NK-92 treated with Interleukin-12 subunit alpha and Interleukin-12 subunit beta, amount 100 ng/mL, for 24 hours (cell line): ENCODE data around the gene TDRD9.

Experiments used
- DNase-seq: peaks from one replicate; lab custom pipeline; 2025; lab: John Stamatoyannopoulos, UW

TDRD9 gene

DNA sequence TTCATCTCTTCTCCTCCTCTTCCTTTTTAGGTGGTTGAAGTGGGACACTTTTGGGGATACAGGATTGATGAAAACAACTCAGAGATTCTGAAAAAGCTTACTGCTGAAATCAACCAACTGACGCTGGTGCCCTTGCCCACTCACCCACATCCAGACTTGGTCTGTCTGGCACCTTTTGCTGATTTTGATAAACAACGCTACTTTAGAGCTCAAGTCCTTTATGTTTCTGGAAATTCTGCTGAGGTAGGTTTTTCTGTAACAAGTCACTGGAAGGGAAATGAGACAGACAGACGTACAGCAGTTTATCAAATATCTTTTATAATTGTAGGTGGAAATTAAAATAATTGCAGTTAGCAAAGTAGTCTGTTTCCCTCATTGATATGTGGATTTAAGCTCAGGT, 97.3 kb downstream of the TDRD9 start:
- no peak for DNase-seq

DNA sequence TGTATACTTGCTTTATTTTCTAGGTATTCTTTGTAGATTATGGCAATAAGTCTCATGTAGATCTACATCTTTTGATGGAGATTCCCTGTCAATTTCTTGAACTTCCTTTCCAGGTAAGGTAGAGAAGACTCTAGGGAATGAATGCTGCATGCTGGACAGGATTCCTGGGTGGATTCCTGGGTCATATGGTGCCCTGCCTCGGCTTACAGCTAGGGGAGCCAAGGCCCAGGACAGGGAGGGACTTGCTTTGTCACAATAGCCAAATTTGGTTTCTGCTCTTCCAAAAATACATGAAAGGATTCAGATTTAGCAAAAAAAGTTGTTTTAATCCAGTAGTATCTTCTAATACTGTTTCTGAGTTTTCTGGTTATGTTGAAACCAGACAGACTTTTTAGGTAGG, 97.8 kb downstream of the TDRD9 start:
- DNase-seq = no peak

DNA sequence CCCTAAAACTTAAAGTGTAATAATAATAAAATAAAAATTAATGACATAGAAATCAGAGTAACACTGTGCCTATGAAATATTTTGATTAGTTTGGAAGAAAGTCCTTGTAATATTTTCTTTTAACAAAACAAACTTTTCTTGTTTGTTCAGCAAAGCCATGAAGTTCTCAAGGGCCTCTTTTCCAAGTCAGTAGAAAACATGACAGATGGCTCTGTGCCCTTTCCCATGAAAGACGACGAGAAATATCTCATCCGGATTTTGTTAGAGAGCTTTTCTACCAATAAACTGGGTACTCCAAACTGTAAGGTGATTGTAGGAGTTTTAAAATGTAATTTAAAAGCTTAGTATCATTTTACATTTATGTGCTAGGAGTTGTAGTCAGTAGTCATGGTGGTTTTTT, 102.7 kb downstream of the TDRD9 start:
- no peak for DNase-seq

DNA sequence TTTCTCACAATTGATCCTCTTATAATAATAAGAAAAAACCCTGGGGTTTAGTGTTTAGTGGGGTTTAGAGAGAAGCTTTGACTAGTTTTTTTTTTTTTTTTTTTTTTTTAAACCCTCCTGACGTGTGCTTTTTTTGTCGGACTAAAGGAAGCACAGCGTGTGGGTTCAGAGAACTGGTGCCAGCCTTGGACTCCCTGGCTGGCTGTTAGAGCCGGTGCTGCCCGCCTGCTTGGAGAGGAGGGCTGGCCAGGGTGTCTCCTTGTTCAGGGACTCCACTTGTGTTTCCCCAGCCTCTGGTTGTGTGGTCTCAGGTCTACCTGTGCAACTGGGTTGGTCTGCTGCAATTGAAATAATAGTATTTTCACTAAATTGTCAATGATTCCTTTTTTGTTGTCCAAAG, 103.1 kb downstream of the TDRD9 start:
- no peak for DNase-seq

DNA sequence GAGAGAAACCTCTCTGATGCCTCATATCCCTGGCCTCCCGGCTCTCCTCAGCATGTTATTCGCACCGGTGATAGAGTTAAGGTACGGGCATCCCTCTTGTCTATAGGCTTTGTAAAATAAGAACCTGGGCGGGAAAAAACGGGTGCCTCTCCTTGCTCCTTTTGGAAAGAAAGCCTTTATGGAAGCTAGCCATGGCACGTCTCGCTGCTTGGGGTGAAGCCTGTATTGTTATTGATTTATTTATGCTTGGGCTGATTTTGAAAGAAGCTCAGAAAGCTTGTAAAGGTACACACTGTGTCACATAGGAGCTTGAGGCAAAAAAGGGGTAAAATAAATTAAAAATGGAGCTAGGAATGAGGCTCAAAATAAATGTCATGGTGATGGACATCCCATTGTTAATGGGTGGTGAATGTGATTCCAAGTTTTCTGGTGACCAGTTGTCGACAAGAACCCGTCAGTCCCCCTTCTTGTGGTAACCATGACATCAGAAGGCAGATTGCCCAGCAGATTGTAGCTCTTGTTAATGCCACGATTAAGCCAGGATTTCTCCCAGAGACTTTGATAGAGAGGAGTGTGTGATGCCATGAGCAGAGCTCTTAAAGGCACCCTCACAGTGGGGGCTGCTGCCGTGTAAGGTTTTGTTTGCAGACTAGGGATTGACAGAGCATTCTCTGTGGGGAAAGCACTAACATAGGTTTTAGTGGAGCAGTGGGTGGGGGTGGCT, 106.9 kb downstream of the TDRD9 start:
- no peak for DNase-seq

DNA sequence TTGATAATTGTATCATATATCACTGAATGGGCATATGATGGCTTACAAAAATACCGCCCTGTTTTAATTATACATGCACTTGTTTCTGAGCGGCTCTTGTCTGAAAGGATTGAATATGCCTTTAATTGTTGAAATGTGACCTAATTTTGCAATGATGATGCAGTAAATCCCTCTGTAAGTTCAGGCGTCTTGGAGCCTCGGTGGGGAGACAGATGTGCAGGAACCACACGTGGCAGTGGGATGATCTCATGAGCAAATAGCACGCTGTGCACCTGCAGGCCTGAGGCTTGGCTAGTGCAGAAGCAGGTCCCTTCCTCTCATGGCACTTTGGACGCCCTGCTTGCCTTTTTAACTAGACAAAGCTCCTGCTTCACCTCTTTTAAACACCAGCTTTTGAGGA, 108.0 kb downstream of the TDRD9 start:
- DNase-seq = no peak

DNA sequence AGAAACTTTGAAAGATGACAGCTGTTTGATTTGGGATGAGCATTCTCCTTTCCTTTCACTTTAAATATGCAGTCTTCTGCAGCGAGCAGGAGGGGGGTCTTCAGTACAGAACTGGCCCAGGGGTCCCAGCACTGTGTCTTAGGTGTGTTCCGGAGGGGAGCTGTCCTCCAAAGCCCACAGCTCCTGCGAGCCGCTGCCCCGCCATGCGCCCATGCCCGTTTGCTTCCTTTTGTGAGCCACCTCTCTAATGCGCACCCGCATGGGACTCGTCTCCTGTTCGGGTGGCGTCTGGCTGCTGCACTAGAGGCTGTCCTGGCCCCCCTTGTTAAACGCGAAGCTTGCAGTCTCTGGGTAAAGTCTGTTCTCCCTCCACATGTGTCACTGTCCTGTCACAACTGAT, 108.8 kb downstream of the TDRD9 start:
- no peak for DNase-seq

DNA sequence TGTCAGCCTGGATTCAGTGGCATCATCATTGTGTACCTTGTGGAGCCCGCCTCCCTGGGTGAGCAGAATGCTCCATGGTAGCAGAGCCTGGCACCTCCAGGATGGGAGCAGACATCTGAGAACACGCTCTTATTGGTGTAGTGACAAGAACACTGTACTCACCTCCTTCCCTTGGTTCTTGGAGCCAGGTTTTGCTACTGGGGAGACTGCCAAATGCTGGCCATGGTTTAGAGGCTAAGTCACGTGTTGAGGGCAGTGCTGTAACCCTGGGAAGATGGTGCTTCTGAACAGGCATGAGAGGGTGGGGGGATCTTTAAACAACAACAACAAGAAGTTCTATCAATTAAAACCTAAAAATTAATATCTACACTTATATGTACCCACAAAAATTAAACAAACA, 109.6 kb downstream of the TDRD9 start:
- DNase-seq = no peak

DNA sequence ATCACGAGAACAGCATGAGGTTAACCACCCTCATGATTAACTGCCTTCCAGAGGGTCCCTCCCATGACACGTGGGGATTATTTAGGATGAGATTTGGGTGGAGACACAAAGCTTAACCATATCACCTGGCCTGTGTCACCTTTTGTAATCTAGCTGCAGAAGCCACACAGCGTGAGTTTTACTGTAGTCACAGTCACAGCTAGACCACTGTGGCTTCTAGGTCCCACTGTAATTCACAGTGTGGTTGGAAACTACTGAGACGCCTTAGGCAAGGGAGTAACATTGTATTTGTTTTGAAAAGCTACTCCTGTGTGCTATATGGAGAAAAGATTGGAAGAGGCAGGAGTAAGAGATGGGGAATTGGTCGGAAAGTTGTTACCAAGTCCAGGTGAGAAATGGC, 111.0 kb downstream of the TDRD9 start:
- DNase-seq = no peak

DNA sequence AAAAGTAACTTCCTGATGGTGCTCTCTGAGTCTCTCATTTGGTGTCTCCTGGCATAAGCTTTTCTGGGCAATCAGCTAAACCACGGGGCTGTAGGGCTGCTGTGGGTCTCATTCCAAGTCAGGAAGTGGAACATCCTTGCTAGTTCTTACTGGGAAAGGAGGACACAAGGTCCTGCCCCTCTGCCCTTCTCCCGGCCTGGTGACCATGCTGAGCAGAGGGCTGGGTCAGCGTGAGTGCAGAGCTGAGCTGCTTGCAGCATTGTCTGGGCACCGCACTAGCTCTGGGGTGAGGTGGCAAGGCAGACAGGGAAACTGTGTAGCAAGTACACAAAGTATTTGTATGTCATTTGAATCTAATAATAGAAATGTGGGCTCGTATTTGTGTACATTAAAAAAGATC, 112.3 kb downstream of the TDRD9 start:
- no peak for DNase-seq

DNA sequence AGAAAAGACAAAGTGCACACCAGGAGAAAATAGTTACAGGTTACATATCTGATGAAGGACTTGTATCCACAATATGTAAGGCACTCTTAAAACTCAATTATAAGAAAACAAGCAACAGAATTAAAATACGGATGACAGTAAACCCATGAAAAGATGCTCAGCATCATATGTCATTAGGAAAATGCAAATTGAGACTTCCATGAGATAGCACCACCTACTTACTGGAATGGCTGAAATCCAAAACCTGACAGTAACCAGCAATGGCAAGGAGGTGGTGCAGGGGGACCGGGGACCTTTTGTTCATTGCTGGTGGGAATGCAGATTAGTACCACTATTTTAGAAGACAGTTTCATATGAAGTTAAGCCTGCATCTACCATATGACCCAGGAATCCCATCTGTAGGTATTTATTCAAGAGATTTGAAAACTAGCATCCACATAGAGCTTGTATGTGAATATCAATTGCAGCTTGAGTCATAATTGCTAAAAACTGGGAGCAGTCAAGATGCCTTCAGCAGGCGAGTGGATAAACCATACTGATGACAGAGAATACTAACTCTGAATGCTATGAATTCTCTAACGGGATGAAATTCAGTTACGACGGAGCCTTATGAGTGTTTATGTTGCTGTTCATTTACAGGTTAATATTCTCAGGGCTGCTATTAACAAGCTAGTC, 113.3 kb downstream of the TDRD9 start:
- no peak for DNase-seq

DNA sequence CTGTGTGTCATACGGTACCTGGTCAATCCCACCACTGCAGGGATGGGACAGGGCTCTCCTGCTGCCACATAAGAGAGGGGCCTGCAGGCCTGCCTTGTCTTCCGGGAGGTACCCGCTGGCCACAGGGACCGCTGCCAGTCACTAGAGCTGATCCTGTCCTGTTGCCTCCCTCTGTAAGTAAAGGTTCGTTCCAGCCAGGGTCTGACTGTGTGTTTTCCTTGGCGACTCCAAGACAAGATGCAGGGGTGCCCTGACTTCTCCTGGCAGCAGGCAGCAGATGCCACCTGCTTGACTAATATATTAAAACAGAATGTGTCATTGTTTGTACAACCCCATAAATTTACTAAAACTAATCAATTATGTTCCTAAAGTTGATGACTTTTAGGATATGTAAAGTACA, 115.8 kb downstream of the TDRD9 start:
- DNase-seq = no peak

DNA sequence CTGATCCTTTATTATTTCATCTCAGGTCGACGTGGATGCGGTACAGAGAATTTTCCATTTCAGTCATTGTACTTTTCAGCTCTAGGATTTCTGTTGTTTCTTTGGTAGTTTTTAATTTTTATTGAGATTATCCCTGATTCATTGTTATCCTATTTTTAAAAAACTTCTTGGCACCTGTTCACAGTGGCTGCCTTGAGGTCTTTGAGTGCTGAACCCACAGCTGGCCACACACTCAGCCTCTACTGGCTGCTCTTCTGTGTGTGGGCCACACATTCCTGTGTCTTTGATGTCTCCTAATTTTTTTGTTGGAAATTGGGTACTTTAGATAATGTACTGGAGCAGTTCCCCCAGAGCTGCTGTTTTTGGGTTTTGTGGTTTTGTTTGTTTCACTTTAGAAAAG, 119.5 kb downstream of the TDRD9 start:
- no peak for DNase-seq

DNA sequence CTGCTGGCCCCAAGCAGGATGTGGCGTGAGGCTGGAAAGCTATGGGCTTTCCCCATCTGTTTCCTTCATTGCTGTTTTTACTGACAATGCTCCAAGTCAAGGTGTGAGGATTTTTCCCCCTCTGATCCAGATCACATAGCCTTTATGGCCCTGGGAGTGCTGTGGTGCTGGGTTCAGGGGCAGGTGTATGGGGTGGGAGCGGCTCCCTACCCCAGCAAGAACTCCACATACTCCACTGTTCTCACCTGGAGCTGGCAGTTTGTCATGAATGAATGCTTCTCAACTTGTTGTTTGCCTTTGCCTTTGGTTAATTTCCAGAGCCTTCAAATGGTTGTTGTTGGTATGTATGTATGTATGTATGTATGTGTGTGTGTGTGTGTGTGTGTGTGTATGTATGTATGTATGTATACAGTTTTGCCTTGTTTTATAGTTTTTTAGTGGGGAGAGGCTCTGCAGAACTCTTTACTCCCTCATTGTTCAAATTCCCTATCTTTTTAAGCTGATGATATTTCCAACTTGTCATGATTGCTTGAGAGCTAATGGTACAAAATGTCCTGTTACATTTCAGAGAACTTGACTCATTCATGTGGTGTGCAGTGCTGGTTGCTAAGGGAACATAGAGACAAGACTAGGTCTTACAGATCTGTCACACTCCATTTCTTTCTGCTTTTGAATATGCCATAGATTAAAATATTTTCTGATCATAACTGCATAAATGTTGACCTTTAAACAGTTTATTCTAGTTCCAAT, 120.7 kb downstream of the TDRD9 start:
- no peak for DNase-seq

DNA sequence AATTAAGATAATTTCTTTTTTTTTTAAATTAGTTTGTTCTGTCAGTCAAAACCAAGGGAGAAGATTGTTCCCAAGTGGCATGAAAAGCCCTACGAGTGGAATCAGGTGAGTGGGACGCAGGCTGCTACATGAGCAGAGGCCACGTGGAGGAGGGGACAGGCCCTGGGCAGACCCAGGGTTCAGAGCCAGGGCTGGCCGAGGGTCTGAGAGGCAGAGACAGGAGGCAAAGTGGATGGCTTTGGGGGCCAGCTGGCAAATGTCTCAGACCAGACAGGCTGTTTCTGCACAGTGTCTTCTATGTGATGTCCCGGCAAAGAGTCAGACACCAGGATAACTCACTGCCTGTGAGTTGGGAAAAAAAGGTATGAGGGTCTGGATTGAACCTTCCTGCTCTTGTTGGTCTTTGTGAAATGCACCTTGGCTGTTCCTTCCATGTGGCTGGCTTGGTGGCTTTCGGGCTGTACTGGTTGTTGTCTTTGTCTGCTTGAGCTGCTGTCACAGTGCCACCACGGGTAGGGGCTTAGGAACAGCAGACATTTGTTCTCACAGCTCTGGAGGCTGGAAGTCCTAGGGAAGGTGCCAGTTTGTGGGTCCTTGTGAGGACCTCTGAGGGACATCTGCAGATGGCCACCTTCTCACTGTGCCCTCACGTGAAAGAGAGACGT, 121.5 kb downstream of the TDRD9 start:
- DNase-seq = no peak

DNA sequence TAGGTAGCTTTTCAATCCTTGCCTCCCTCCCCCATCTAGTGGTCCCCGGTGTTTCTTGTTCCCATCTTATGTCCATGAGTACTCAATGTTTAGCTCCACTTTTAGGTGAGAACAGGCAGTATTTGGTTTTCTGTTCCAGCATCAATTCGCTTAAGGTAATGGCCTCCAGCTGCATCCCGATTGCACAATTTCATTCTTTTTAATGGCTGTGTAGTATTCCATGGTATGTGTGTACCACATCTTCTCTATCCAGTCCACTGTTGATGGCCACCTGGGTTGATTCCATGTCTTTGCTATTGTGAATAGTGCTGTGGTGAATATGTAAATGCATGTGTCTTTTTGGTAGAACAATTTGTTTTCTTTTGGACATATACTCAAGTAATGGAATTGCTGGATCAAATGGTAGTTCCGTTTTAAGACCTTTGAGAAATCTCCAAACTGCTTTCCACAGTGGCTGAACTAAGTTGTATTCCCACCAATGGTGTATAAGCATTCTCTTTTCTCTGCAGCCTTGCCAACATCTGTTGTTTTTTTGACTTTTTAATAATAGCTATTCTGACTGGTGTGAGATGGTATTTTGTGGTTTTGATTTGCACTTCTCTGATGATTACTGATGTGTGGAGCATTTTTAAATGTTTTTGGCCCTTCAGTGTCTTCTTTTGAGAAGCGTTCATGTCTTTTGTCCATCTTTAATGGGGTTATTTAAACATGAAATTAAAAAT, 123.0 kb downstream of the TDRD9 start:
- DNase-seq = no peak

DNA sequence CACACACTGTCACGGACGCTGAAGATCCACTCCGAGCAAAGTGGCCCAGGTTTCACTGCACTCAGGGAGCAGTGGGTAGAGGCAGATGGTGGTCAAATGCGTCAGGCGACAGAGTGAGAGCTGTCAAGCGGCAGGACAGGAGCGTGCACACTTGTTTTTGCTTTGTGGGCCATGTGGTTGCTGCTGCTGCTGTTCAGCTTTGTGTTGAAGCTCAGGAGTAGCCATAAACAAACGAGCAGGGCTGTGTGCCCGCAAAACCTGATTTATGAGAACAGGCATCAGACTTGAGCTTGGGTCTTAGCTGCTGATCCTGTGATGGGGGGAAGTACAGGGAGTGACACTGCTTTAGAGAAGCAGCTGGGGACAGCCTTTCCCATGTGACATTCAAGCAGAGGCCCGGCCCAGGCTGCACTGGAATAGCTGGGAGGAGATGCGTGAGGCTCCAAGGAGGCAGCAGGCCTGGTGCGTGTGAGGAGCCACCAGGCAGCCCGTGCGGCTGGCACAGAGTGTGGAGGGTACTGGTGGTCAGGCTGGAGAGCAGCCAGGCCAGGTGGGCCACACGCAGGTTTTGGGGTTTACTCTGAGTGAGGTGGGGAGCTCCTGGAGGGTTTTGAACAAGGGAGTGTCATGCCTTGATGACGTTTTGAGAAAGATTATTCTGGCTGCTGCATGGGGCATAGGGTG, 126.1 kb downstream of the TDRD9 start:
- no peak for DNase-seq

DNA sequence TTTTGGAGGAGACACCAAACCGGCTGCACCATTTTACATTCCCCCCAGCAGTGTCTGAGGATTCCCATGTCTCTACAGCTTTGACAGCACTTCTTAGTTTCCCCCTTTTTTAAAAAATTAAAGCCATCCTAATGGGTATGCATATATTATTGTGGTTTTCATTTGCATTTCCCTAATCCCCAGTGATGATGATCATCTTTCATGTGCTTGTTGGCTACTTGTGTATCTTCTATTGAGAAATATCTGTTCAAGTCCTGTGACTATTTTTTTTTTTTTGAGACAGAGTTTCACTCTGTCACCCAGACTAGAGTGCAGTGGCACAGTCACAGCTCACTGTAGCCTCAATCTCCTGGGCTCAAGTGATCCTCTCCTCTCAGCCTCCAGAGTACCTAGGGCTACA, 134.0 kb downstream of the TDRD9 start:
- no peak for DNase-seq

DNA sequence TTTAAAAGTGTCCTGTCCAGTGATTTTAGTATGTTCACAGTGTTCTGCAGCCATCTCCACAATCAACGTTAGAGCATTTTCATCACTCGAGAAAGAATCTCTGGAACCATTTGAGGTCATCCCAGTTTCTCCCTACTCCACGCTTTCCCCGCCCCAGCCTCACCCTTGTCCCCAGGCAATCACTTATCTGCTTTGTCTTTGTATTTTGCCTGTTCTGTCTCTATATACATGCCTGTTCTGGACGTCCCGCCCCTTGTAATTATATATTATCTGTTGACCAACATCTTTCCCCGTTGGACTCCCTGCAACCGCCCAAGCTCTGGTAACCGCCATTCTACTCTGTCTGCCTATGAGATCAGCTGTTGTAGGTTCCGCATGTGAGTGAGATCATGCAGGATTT, 135.7 kb downstream of the TDRD9 start:
- DNase-seq = no peak

DNA sequence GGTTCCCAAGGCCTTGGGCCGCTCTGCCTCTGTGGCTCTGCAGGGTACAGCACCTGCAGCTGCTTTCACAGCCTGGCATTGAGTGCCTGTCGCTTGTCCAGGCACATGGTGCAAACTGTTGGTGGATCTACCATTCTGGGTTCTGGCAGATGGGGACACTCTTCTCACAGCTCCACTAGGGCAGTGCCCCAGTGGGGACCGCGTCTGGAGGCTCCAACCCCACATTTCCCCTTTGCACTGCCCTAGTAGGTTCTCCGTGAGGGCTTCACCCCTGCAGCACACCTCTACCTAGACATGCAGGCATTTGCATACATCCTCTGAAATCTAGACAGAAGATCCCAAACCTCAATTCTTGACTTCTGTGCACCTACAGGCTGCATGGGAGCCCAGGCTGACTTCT, 138.0 kb downstream of the TDRD9 start:
- no peak for DNase-seq

DNA sequence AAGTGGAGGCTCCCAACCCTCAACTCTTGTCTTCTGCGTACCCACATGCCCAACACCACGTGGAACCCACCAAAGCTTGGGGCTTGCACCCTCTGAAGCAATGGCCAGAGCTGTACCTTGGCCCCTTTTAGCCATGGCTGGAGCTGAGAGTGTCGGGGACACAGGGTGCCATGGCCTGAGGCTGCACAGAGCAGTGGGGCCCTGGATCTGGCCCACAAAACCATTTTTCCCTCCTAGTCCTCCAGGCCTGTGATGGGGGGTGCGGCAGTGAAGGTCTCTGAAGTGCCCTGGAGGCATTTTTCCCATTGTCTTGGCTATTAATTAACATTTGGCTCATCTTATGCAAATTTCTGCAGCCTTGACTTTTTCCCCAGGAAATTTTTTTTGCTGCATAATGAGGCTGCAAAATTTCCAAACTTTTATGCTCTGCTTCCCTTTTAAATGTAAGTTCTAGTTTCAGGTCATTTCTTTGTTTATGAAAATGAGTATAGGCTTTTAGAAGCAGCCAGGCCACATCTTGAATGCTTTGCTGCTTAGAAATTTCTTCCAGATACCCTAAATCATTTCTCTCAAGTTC, 138.6 kb downstream of the TDRD9 start:
- DNase-seq = no peak
